Measurements from ENCODE around the gene MGST2.

Gene MGST2

DNA sequence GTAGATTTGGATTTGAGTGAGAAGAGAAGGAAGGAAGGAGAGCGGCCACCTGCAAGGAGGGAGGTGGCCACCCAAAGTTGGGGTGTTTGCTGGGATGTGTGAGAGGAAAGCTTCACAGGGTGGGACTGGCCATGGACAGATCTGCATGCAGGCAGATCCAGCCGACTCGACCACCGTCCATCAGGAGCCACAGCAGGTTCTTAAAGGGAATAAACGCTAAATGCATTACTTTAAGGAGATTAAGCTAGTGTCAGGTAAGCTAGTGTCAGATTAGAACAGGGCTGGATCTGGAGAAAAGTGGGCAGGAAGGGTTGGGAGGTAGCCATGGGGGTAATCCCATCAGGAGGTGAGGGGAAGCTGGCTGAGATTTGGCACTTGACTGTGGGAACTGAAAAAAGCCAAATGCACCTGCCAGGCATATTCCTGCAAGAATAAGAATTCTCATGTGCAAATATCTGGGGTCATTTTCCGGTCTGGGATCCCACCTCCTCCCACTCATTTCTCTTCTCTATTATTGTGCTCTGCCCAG lies 79.6 kb downstream of the MGST2 start:
- Histone ChIP-seq H3K4me2 (no peak overlapping the region), H3K27ac (no peak overlapping the region), H3K4me1 (peaks cover 32% of the 10 kb centered on the region), H3K27me3 (no peaks in the 10 kb centered on the region), H3K9me3 (no peaks in the 10 kb centered on the region), H4K20me1 (no peaks in the 10 kb centered on the region), H3K36me3 (0 out of 2 replicates have a peak, but pooled peaks cover 5% of the 10 kb centered on the region), H3K9ac (no peak overlapping the region), H3K4me3 (no peak overlapping the region)
- no peak for TF ChIP-seq Cebpa-rat (IDR thresholded peaks at IDR 0.05)

DNA sequence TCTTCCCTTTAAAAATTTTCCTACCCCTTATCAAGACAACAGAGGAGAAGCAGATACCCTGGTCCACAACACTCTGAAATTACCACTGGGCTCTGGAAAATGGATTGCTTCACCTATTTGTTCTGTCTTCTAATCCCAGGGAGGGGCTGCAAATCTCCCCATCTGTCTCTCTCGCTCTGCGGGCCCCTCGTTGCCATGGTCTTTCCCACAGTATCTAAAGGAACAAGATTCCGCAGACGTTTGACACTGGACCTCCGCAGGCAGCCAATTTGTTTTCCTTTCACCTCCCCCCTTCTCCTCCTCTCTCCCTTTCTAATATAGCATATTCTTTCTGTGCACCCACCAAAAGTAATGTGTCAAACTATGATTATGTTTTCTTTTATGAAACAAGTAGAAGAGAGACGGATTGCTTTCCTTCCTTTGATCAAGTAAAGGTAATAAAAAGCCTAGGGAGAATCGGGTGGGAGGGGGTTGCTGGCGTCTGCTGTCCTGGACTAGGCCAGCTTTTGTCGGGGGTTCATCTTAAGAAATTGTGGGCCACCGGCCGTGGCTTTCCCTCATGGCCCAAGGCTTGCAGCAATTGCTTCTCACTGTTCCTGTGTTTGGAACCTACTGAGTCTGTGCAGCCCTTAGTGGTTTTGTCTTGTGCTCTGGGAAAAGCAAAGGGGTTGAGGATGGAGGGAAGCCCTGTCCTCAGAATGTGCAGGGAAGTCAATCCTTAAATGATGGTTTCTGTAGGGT lies 81.0 kb downstream of the MGST2 start:
- Histone ChIP-seq H3K4me3 (no peak overlapping the region), H3K27me3 (no peaks in the 10 kb centered on the region), H3K27ac (no peak overlapping the region), H3K36me3 (0 out of 2 replicates have a peak, but pooled peaks cover 5% of the 10 kb centered on the region), H3K9ac (no peak overlapping the region), H3K4me1 (peaks cover 20% of the 10 kb centered on the region), H3K4me2 (no peak overlapping the region), H4K20me1 (no peaks in the 10 kb centered on the region), H3K9me3 (no peaks in the 10 kb centered on the region)
- TF ChIP-seq Cebpa-rat (IDR thresholded peaks at IDR 0.05) = no peak

DNA sequence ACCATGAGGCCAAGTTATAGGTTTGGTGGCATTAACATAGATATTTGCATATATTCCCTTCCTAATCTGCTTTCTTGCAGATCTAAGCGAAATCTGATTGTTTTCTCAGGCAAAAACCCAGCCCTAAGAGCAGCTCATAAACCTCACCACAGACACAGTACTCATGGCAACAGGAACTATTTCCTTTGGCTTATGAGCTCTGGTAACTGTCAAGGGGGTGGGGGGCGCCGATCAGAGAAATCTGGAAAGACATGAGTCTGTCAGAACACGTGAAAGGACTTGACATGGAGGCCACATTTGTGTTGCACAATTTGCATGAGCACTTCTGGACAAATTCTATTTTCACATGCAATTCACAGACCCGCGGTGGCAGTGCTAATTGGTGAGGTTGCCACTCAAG lies 83.7 kb downstream of the MGST2 start:
- Histone ChIP-seq H3K27ac (no peak overlapping the region), H3K36me3 (0 out of 2 replicates have a peak, but pooled peaks cover 5% of the 10 kb centered on the region), H3K9ac (no peak overlapping the region), H3K27me3 (no peaks in the 10 kb centered on the region), H3K4me1 (peaks cover 20% of the 10 kb centered on the region), H3K4me2 (no peak overlapping the region), H3K9me3 (no peaks in the 10 kb centered on the region), H3K4me3 (no peak overlapping the region), H4K20me1 (no peaks in the 10 kb centered on the region)
- TF ChIP-seq Cebpa-rat (IDR thresholded peaks at IDR 0.05) = no peak

DNA sequence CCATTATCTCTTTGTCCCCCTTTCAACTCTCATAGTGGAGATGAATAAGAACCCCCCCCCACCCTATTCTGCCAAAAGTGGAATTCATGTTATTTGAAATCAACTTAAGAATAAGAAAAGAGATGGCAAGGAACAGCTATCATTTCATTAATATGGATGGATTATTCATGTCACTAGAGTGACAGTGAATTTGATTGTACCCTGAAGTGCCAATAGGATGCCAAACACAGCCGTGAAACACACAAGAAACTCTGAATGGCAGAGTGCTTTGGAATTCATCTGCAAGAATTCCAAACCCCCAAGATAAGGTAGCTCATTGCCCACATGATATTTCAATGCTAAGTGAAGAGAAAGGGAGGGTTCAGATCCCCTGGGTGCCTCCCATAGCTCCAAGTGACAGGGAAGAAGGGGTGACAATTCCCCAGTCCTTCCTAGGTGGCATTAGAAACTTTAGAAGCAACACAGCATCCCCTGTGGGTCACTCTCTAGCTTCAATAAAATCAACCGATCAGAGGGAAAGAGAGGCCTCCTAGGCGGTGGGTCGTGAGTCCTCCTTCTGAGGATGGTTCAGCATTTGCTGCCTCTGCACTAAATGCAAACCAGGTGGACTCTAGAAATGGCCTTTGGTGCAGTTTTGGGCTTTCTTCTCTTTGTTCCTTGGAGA lies 84.3 kb downstream of the MGST2 start:
- Histone ChIP-seq H3K36me3 (no peaks in the 10 kb centered on the region), H3K4me3 (no peak overlapping the region), H3K9ac (no peak overlapping the region), H3K27me3 (no peaks in the 10 kb centered on the region), H3K27ac (no peak overlapping the region), H4K20me1 (no peaks in the 10 kb centered on the region), H3K4me2 (no peak overlapping the region), H3K9me3 (no peaks in the 10 kb centered on the region), H3K4me1 (peaks cover 20% of the 10 kb centered on the region)
- no peak for TF ChIP-seq Cebpa-rat (IDR thresholded peaks at IDR 0.05)

DNA sequence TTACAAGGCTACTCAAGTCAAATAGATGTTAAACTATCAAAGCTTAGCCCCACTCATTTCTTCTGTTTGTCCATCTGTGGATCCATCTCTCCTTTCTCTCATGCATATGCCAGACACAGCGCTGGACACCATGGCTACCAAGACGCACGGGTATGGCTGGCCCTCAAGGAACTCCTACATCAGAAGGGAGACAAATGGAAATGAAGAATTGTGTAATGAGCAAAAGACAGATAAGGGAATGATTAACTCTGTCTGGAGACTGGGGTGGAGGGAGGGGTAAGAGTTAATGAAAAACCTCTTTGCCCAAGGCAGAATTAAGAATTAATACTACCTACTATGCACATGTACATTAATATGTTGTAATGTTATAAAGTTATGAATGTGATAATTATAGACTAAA lies 88.1 kb downstream of the MGST2 start:
- no peaks in the 10 kb centered on the region for H3K27me3 ChIP-seq
- no peak overlapping the region for H3K4me2 ChIP-seq
- H3K27ac ChIP-seq = no peak overlapping the region
- no peaks in the 10 kb centered on the region for H3K36me3 ChIP-seq
- no peaks in the 10 kb centered on the region for H3K9me3 ChIP-seq
- H4K20me1 ChIP-seq = no peaks in the 10 kb centered on the region
- H3K4me3 ChIP-seq = no peak overlapping the region
- peaks cover 8% of the 10 kb centered on the region; the same call in 1 of the 2 replicates for H3K4me1 ChIP-seq
- TF ChIP-seq Cebpa-rat (IDR thresholded peaks at IDR 0.05) = no peak
- H3K9ac ChIP-seq = no peak overlapping the region
